SHP77 treated with DMSO at 0.1 percent for 48 hours (cell line): Measurements from ENCODE around the gene ZNF792.
"Not testable (repeated sequence)": the region's sequence is repeated elsewhere in the genome, so short reads cannot be mapped to it uniquely, and the experiment has no call there.

ENCODE experiments used
- DNase-seq: peaks from one replicate; lab custom pipeline; 2025; lab: John Stamatoyannopoulos, UW

The ZNF792 gene

DNA sequence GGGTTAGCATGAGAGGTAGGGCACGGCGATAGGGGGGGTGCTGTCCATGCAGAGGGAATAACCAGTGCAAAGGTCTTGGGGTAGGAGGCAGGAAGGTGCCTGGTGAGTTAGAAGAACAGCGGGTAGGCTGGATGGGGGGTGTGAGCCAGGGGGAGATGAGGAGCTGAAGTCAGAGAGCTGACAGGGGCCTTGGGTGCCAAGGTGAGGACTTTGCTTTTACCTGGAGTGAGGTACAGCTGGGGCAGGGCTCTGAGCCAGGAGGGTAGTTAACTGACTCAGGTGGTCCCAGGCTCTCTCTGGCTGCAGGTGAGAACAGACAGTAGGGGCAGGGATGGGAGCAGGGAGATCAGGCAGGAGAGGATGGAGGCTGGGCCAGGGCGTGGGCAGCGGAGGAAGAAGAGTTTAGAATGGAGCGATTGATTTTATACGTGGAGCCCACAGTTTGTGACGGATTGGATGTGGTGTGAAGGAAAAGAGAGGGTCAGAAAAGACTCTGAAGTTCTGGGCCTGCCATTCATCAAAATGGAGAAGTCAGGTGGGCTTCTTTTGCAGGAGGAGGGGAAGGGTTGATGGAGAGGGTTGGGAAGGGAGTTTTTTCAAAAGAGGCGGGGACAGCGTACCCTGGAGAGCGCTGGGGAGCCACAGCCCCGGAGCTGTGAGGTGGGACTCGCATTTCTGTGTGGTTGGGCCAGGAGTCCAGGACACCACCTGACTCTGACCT lies 34.9 kb upstream of the ZNF792 start:
- DNase-seq = no peak

DNA sequence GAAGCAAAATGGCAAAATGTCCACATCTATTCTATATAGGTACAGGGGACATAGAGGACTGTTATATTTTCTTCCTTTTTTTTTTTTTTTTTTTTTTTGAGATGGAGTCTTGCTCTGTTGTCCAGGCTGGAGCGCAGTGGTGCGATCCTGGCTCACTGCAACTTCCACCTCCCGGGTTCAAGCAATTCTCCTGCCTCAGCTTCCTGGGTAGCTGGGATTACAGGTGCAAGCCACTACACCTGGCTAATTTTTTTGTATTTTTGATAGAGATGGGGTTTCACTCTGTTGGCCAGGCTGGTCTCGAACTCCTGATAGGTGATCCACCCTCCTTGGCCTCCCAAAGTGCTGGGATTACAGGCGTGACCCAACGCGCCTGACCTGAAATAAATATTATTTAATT lies 34.2 kb upstream of the ZNF792 start:
- not testable (repeated sequence) for DNase-seq

DNA sequence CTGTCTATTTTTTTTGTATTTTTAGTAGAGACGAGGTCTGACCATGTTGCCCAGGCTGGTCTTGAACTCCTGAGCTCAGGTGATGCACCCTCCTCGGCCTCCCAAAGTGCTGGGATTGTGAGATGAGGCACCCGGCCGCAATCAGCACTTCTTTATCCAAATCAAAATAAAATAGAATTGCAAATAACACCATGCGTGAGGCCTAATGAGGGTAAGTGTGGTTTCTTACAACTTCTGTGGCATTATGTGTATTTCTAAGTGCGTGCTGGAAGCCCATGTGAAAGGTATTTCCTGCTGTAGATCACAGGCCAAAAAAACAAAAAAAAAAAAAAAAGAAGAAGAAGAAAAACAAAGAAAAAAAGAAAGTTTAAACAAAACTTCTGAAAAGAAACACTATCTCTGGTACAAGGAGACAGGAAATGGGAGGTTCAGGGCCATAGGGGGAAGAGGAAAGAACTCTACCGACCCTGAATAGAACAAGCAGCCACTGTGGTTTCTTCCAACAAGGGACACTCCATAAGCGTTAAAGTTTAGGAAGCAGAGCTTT lies 33.1 kb upstream of the ZNF792 start:
- no peak for DNase-seq

DNA sequence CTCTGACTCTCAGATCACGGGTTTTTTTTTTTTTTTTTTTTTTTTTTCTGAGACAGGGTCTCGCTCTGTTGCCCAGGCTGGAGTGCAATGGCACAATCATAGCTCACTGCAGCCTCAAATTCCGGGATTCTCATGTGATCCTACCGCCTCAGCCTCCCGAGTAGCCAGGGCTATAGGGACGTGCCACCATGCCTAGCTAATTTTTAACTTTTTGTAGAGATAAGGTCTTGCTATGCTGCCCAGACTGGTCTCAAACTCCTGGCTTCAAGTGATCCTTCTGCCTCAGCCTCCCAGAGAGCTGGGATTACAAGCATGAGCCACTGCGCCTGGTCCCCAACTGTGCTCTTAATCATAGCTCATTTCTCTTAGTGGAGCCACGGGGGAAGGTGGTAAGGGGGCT lies 31.5 kb upstream of the ZNF792 start:
- DNase-seq = no peak

DNA sequence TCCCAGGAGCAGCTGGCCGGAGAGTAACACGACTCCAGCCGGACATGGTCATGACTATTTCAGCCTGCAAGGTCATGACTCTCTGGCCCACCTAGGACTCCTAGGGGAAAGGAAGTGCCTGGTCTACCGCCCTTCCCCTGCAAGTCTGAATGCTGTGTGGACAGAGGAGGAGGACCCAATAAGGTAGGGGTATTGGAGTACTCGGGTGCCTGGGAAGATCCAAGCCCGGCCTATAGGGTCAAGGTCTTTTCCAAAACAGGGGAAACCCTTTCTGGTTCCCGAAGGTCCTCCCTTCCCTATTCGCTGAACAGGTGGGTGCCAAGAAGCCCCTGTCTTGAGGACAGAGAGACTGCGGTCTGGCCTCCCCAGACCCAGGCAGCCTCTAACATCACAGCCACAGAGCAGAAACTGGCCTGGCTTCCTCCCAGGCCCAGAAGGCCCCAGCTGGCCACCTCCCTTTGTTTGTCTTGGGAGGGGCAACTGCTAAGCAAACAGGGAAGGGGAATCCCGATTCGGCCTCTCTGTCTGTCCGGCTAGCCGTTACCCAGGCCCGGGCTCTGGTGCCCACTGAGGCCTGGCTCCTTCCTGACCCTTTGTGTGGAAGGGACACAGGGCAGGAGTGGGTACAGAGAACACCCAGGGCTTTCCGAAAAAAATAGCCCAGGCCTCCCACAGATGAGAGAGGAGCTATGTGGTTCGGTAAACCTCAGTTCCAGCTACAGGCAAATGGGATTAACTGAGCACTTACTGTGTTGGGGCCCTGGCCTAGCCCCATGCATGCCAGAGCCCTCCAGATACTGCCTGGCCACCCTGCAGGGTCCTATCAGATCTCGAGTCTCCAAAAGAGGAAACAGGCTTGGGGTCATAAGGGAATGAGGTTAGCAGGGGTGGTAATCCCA lies 30.9 kb upstream of the ZNF792 start:
- DNase-seq = peak; percentile 75

DNA sequence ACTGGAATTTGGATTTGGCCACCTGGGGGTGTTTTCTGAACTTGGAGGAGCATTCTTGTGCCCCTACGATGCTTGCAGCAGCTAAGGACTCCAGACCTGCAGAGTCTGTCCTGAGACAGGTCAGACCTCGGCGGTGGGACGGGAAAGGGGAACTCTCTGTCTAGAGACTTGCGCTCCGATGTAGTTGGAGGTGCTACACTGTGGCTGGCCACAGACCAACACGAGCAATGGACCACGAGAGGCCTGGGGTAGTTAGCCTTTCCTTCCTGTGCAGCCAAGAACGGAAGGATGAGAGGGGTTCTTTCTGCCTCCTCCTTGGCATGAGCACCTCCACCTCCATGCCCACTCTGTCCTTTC lies 30.2 kb upstream of the ZNF792 start:
- DNase-seq = no peak

DNA sequence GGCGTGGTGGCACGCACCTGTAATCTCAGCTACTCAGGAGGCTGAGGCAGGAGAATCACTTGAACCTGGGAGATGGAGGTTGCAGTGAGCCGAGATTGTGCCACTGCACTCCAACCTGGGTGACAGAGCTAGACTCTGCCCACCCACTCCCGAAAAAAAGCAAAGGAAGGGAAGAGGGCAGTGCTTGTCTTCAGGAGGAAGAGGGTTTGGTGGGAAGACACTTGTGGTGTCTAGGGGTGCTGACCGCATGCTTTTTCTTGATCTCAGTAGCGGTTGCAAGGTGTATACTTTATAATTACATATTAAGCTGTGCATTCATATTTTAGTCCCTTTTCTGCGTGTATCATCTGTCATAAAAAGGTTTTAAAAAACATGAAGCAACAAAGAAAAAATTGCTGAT lies 28.6 kb upstream of the ZNF792 start:
- DNase-seq = not testable (repeated sequence)

DNA sequence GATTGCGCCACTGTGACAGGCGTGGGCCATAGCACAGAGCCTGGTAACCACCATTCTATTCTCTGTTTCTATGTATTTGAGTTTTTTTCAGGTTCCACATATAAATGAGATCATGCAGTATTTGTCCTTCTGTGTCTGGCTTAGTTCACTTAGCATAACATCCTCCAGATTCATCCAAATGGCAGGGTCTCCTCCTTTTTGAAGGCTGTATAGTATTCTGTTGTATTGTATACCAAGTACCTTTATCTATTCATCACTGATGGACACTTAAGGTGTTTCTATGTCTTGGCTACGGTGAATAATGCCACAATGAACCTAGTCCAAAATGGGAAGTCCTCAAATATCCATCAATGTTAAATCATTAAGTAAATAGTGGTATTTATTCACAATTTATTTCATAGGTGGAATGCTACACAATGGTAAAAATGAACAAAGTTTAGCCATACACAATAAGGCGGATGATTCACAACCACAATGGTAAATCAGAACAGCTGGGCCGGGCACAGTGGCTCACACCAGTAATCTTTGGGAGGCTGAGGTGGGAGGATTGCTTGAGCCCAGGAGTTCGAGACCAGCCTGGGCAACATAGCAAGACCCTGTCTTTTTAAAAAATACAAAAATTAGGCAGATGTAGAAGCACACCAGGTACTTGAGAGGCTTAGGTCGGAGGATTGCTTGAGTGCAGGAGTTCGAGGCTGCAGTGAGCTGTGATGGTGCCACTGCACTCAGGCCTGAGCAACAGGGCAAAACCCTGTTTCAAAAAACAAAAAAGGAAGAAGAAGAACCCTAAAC lies 27.7 kb upstream of the ZNF792 start:
- no peak for DNase-seq

DNA sequence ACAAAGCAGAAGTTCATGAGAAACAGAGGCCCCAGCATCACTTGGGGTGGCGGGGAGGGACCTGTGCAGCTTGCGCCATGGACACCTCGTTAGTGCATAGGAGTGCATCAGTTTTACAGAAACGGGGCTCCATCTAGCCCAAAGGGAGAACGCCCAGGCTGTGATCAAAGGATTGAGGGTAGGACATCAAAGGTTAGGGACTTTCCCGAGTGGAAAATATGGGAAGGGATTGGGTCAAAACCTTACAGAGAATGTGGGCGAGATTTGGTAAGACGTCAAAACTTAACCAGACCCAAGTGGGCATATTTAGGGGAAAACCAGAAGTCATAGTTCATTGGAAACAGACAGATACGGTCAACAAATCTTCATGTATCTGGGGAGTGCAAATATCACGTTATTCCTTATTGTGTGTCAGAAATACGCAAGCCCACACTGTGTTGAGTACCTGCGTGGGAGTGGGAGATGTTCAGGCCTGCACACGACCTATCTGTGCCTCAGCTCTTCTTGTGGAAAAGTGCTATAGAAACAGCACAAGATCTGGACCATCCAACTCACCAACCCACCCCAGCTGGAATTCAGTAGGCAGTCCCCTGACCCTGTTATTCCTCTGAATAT lies 26.7 kb upstream of the ZNF792 start:
- no peak for DNase-seq

DNA sequence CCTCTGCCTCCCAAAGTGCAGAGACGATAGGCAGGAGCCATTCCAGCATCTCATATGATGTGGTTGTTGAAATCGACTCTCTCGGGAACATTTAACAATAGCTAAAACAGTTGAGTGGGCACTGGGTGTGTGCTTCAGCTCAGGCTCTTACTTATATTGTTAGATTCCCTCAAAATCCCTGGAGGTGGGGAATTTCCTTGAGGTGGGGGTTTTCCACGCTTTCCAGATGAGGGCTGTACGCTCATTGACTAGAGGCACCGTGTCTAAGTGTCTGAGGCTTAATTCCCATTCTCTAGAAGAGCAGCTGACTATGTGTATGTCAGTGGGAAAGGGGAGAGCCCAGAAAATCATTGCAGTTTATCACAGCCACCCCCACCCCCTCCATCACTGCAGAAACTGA lies 25.3 kb upstream of the ZNF792 start:
- no peak for DNase-seq

DNA sequence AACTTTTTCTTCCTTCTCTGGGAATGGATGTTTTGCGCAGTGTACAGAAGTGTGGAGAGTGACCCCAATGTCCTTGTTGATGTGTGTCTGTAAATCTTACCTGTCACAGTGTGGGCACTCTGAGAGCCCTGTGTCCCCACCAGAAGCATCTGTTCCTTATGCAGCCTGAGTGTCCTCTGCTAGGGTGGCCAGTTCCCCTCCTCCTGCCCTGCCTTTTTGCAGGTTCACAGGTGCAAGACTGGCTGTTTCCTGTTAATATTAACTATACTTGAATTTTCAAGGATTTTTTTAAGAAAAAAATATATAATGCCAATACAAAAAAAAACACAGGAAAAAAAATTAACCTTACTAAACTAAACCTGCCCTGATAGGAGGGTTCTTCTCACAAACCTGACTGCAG lies 24.1 kb upstream of the ZNF792 start:
- no peak for DNase-seq

DNA sequence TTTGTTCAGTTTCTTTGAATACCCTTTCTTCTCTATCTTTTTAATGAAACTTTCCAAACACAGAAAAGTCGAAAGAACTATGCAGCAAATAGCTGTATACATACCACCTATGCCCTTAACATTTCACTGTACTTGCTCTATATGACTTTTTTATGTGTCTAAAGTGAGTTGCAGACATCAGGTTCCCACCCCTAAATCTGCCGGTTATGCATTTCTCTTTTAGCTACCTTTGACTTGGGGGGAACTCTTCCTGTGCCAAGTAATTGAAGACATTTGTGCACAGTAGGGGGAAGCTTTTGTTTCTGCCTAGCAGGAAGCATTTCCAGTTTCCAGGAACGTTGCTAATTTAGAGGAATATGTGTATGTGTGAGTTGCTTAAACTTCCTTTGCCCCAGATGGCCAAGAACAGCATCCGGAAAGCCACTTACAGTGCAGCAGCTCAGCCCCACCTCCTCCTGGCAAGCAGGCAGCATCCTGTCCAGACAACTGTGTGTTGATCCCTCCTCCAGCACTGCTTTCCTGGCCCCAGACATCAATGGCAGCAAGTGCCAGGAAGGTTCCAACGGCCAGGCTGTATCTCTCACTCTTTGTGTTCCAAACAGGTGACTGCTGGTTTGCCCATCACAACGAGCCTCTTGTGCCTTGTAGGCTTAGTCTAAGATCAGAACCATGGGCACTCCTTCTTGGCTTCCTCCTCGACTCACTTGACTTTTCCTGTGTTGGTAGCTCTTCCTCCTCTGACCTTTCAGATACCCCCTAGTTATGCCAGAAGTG lies 21.4 kb upstream of the ZNF792 start:
- no peak for DNase-seq

DNA sequence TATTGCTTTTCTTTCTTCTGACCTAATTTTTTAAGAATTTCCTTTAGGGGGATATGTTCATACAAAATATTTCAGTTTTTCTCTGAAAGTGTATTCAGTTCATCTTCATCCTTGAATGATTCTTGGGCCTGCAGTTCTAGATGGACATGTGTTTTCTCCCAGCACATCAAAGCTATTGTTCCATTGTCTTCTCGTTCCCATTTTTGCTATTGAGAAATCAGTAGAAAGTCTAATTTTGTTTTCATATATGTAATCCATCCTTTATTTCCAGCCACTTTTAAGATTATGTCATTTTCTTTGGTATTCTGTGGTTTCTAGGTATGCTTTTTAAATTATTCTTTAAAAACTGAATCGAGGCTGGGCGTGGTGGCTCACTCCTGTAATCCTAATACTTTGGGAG lies 20.3 kb upstream of the ZNF792 start:
- no peak for DNase-seq

DNA sequence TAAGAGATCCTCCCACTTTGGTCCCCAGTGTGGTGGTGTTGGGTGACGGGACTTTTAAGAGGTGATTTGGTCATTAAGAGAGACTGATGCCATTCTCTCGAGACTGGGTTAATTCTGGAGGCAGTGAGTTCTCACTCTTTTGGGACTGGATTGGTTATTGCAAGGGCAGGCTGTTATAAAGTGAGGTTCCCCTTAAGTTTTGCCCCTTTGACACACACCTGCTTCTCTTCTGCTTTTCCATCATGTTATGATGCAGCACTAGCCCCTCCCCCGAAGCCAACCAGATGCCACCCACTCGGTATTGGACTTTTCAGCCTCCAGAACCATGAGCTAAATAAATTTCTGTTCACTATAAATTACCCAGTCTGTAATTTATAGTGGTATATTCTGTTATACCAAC lies 19.8 kb upstream of the ZNF792 start:
- DNase-seq = no peak

DNA sequence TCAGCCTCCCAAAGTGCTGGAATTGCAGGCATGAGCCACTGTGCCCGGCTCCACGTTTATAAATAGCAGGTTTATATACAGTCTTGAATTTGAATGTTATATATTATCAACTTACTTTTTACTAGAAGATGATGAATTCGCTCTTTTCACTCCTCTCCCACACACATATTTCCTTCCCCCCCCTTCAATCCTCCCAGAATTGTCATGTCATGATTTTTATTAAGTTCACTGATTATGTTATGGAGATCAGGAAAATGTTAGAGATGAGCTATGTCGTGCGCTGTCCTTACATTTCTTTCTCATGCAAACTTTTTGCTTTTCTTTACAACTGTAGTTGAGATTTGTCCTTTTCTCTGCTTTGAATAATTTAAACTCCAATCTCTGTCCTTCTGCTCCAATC lies 18.2 kb upstream of the ZNF792 start:
- no peak for DNase-seq

DNA sequence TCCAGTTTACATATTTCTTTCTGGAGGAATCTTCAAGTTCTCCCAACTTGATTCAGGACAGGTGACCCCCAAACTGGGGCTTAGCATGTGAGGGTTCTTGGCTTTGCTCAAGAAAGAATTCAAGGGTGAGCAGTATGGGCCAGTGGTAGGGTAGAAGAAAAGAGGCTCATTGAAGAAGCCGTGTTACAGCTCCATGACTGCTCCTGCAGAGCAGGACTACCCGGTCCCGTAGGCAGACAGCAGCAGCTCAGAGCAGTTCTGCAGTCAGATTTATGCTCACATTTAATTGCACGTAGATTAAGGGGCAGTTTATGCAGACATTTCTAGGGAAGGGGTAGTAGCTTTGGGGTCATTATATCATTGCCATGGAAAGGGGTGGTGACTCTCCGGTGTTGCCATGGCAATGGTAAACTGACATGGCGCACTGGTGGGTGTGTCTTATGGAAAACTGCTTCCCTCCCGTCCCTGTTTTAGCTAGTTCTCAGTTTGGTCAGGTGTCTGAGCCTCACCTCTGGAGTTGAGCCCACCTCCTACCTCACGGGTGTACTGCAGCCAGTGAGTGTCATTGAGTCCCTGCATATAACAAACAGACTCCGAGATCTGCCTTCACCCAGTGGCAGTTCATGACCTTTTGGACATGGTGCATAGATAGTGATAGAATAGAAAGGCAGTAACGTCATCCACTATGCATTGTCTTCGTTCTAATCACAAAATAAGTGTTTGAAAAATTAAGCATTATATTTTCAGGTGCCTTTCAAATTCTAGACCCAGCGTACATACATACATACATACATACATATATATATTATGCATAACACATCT lies 16.0 kb upstream of the ZNF792 start:
- no peak for DNase-seq

DNA sequence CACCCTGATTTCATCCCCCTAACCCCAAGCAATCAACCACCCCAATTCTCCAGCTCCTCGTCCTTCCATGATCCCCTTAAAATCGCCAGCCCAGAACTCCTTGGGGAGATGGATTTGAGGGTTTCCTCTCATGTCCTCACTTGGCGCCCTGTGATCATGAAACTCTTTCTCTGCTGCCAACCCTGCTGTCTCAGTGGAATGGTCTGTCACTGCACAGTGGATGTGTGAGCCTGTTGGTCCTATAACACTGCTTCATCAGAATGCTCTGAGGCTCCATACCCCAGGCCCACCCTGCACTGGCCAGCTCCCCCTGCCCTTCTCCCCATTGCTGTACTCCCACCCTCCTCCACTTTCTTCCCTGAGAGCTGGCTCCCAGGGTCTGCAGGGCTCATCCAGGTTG lies 12.6 kb upstream of the ZNF792 start:
- no peak for DNase-seq

DNA sequence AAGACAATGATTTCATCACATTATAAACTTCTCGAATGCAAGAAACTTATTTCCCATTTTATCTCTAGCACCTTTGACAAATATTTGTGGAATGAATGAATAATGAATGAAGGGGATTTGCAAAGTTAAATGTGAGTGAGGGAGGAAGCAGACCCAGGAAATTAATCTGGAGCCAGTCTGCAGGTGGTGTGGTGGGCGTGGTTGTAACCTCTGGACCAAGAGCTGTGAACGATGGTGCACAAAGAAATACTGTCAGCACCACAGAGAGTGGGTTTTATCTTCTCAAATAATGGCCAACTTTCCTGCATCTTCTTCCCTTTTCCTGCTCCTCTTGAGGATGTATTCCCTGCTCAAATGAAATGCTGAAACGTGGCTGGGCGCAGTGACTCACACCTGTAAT lies 11.0 kb upstream of the ZNF792 start:
- no peak for DNase-seq

DNA sequence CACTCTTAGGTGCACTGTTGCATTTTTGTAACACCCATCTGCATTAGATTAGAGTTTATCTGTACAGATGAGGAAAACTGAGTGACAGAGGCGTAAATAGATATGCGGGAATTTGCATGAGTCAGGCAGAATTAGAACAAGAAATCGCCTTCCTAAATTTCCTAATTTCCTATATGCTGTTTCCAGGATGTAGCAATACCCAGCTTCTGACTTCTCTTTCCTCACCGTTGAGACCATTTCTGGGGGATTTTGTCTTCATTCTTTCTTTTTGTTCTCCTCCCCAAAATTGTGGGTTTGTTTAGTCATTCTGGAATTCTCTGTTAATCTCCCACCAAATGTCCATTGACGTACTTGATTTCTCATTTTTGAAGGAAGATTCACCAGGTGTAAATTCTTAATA lies 10.6 kb upstream of the ZNF792 start:
- DNase-seq = no peak

DNA sequence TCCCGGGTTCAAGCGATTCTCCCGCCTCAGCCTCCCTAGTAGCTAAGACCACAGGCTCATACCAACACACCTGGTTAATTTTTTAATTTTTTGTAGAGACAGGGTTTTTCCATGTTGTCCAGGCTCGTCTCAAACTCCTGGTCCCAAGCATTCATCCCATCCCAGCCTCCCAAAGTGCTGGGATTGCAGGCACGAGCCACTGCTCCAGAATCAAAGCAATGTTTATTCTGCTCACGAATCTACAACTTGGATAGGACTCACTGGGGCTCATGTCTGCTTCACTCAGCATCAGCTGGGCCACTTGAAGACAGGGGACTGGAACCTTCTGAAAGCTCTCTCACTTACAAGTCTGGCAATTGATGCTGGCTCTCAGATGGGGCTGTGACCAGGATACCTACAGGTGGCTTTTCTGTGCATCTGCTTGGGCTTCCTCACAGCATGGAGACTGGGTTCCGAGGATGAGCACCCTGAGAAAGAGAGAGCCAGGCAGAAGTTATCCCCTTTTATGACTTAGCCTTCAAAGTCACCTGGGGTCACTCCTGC lies 8.2 kb upstream of the ZNF792 start:
- no peak for DNase-seq
